ENCODE results near the gene UQCRH.
"Not testable (repeated sequence)": the region's sequence is repeated elsewhere in the genome, so short reads cannot be mapped to it uniquely, and the experiment has no call there.

UQCRH gene

GRCh38 chr1:46334030-46334384 lies 30.5 kb downstream of the UQCRH start:
- no peak for DNase-seq

- no peak for DNase-seq
Observed at GRCh38 chr1:46335081-46335480, 31.6 kb downstream of the UQCRH start.

GRCh38 chr1:46337409-46337808 lies 33.9 kb downstream of the UQCRH start:
- DNase-seq = not testable (repeated sequence)

- peak; percentile 97 for DNase-seq
Observed at GRCh38 chr1:46340404-46341221, 37.1 kb downstream of the UQCRH start, which contains the start of gene NSUN4. Gene NSUN4, plus strand, starts transcription at chr1:46340807. Its CDS starts 20 bp downstream, at chr1:46340827.

- DNase-seq = no peak
Observed at GRCh38 chr1:46341222-46342083, 38.0 kb downstream of the UQCRH start.

- DNase-seq = peak; percentile 66
Observed at GRCh38 chr1:46342084-46342656, 38.7 kb downstream of the UQCRH start.

GRCh38 chr1:46342677-46343350 lies 39.3 kb downstream of the UQCRH start:
- no peak for DNase-seq

- no peak for DNase-seq
Observed at GRCh38 chr1:46343351-46343695, 39.8 kb downstream of the UQCRH start.

- no peak for DNase-seq
Observed at GRCh38 chr1:46343705-46344104, 40.2 kb downstream of the UQCRH start.

GRCh38 chr1:46344481-46344880 lies 41.0 kb downstream of the UQCRH start:
- DNase-seq = no peak

- DNase-seq = no peak
Observed at GRCh38 chr1:46345281-46345680, 41.8 kb downstream of the UQCRH start.

- no peak for DNase-seq
Observed at GRCh38 chr1:46352363-46352762, 48.9 kb downstream of the UQCRH start.

GRCh38 chr1:46355920-46356319 lies 52.4 kb downstream of the UQCRH start:
- not testable (repeated sequence) for DNase-seq

GRCh38 chr1:46362158-46362557 lies 58.7 kb downstream of the UQCRH start:
- DNase-seq = no peak

- DNase-seq = no peak
Observed at GRCh38 chr1:46363121-46363520, 59.6 kb downstream of the UQCRH start.

- peak; percentile 76 for DNase-seq
Observed at GRCh38 chr1:46364612-46365011, 61.1 kb downstream of the UQCRH start.

- not testable (repeated sequence) for DNase-seq
Observed at GRCh38 chr1:46365796-46366195, 62.3 kb downstream of the UQCRH start.

Measured in EL (cell line).